IMR-90 (cell line): ENCODE results near the gene ASAP2. TPM values are rescaled to one million over a fixed set of nuclear protein-coding genes. Genes with fewer than 3 reads are reported as not detected.

Experiments used
- ATAC-seq: fragments of 200-7000 bp; cut with Tn5 transposase; 2 replicates; pipeline ENCODE4 v1.9.1; 2020; ENCODE audit warnings: low read depth, mild to moderate bottlenecking, moderate library complexity
- BruUV-seq: library from RNA; stranded (reverse); fragments of 400-500 nt; replicated peaks from 2 replicates; lab custom pipeline; 2021; lab: Mats Ljungman, UMichigan
- CTCF ChIA-PET: fragments of 300-600 bp; formaldehyde crosslinking; extraction: SDS; loops from one replicate; lab custom pipeline; 2021; ENCODE audit warnings: antibody characterized with exemption; lab: Yijun Ruan, JAX
- POLR2A ChIA-PET: fragments of 300-600 bp; sonication (Branson Sonifier 250); formaldehyde crosslinking; loops from one replicate; lab custom pipeline; 2022; ENCODE audit warnings: antibody characterized with exemption; ENCODE audit not compliant: unreplicated experiment; lab: Charles Lee
- DNase-seq: peaks from one replicate; pipeline ENCODE4 v3.0.0; 2013
- H2AFZ ChIP-seq: replicated peaks from 2 replicates; pipeline ENCODE3; 2013; ENCODE audit warnings: low read length, mild to moderate bottlenecking; ENCODE audit not compliant: poor library complexity
- H2AK5ac ChIP-seq: 2 replicates; pipeline ENCODE4 v1.6.1; 2013; ENCODE audit warnings: low read depth, low read length, inconsistent platforms
- H2AK9ac ChIP-seq: replicated peaks from 2 replicates; pipeline ENCODE3; 2013; ENCODE audit warnings: mild to moderate bottlenecking, low read depth, low read length, moderate library complexity; ENCODE audit not compliant: poor library complexity
- H2BK120ac ChIP-seq: 2 replicates; pipeline ENCODE4 v1.6.1; 2013; ENCODE audit warnings: low read depth, low read length, inconsistent platforms
- H2BK15ac ChIP-seq: 3 replicates; pipeline ENCODE4 v1.6.1; 2013; ENCODE audit warnings: low read depth, low read length, inconsistent platforms
- H2BK20ac ChIP-seq: 2 replicates; pipeline ENCODE4 v1.6.1; 2013; ENCODE audit warnings: low read depth, mild to moderate bottlenecking, inconsistent platforms, low read length, moderate library complexity
- H2BK5ac ChIP-seq: 2 replicates; pipeline ENCODE4 v1.6.1; 2013; ENCODE audit warnings: mild to moderate bottlenecking, low read depth, low read length, inconsistent platforms; ENCODE audit not compliant: poor library complexity, severe bottlenecking
- H3K14ac ChIP-seq: replicated peaks from 2 replicates; pipeline ENCODE4 v1.6.1; 2013; ENCODE audit warnings: low read depth, low read length, inconsistent platforms
- H3K18ac ChIP-seq: 2 replicates; pipeline ENCODE4 v1.6.1; 2013; ENCODE audit warnings: low read depth, low read length, control low read depth
- H3K23ac ChIP-seq: 2 replicates; pipeline ENCODE4 v1.6.1; 2013; ENCODE audit warnings: low read depth, low read length, inconsistent platforms
- H3K27ac ChIP-seq: 2 replicates; pipeline ENCODE4 v1.5.1; 2013; ENCODE audit warnings: mild to moderate bottlenecking, control low read depth, low read length; ENCODE audit not compliant: insufficient read depth
- H3K27me3 ChIP-seq: 2 replicates; pipeline ENCODE4 v1.6.1; 2013; ENCODE audit warnings: low read length; ENCODE audit not compliant: control insufficient read depth, insufficient read depth
- H3K36me3 ChIP-seq: 2 replicates; pipeline ENCODE4 v1.6.1; 2013; ENCODE audit warnings: low read length, mixed read lengths; ENCODE audit not compliant: control insufficient read depth, insufficient read depth
- H3K4ac ChIP-seq: 2 replicates; pipeline ENCODE4 v1.6.1; 2013; ENCODE audit warnings: low read depth, low read length, inconsistent platforms
- H3K4me1 ChIP-seq: 2 replicates; pipeline ENCODE4 v1.6.1; 2013; ENCODE audit warnings: low read length, mixed read lengths; ENCODE audit not compliant: control insufficient read depth, insufficient read depth
- H3K4me2 ChIP-seq: 2 replicates; pipeline ENCODE4 v1.6.1; 2013; ENCODE audit warnings: low read depth, mild to moderate bottlenecking, control low read depth, low read length, moderate library complexity
- H3K4me3 ChIP-seq: 2 replicates; pipeline ENCODE4 v1.5.1; 2013; ENCODE audit warnings: low read depth, mild to moderate bottlenecking, control low read depth, low read length, moderate library complexity; ENCODE audit not compliant: insufficient read depth
- H3K56ac ChIP-seq: 2 replicates; pipeline ENCODE4 v1.6.1; 2013; ENCODE audit warnings: low read length, inconsistent platforms; ENCODE audit not compliant: insufficient read depth; ENCODE audit errors: extremely low read depth
- H3K79me1 ChIP-seq, 2 experiments: 2 replicates each; pipeline ENCODE4 v1.6.1; 2013; ENCODE audit warnings: low read length in 2 of 2, inconsistent platforms in 1 of 2, low read depth in 1 of 2
- H3K9ac ChIP-seq: 2 replicates; pipeline ENCODE4 v1.6.1; 2013; ENCODE audit warnings: low read depth, low read length, control low read depth
- H3K9me1 ChIP-seq: 2 replicates; pipeline ENCODE4 v1.6.1; 2013; ENCODE audit warnings: low read length, inconsistent platforms; ENCODE audit not compliant: insufficient read depth
- H3K9me3 ChIP-seq: 2 replicates; pipeline ENCODE4 v1.6.1; 2013; ENCODE audit warnings: low read length; ENCODE audit not compliant: control insufficient read depth, insufficient read depth
- H4K20me1 ChIP-seq: 2 replicates; pipeline ENCODE4 v1.6.1; 2013; ENCODE audit warnings: low read length, inconsistent platforms; ENCODE audit not compliant: insufficient read depth
- H4K5ac ChIP-seq: 2 replicates; pipeline ENCODE4 v1.6.1; 2013; ENCODE audit warnings: mild to moderate bottlenecking, low read depth, low read length, control low read depth
- H4K8ac ChIP-seq, 2 experiments: 2 replicates each; pipeline ENCODE4 v1.6.1; 2013; ENCODE audit warnings: low read depth in 2 of 2, low read length in 2 of 2, control low read depth in 1 of 2, inconsistent platforms in 1 of 2
- H4K91ac ChIP-seq: 2 replicates; pipeline ENCODE4 v1.6.1; 2013; ENCODE audit warnings: low read depth, low read length, inconsistent platforms; ENCODE audit not compliant: insufficient read depth
- BHLHE40 ChIP-seq: fragments of 150-350 bp; IDR thresholded peaks from 2 replicates; pipeline ENCODE4 v1.6.1; 2016; ENCODE audit warnings: mild to moderate bottlenecking, low read depth, low read length
- CEBPB ChIP-seq: IDR thresholded peaks from 2 replicates; pipeline ENCODE4 v1.6.1; 2012; ENCODE audit warnings: low read depth, low read length, improper control_type of control experiment
- CHD1 ChIP-seq: IDR thresholded peaks from 2 replicates; pipeline ENCODE4 v1.6.1; 2012; ENCODE audit warnings: low read depth, low read length, improper control_type of control experiment
- FOS ChIP-seq: fragments of 150-350 bp; IDR thresholded peaks from 2 replicates; pipeline ENCODE4 v1.6.1; 2016; ENCODE audit warnings: low read depth, low read length
- MAFK ChIP-seq: IDR thresholded peaks from 2 replicates; pipeline ENCODE4 v1.6.1; 2012; ENCODE audit warnings: low read depth, low read length, improper control_type of control experiment
- MAZ ChIP-seq: IDR thresholded peaks from 2 replicates; pipeline ENCODE4 v1.6.1; 2012; ENCODE audit warnings: low read depth, mild to moderate bottlenecking, low read length, improper control_type of control experiment, moderate library complexity, borderline replicate concordance
- MXI1 ChIP-seq: IDR thresholded peaks from 2 replicates; pipeline ENCODE4 v1.6.1; 2012; ENCODE audit warnings: low read depth, mild to moderate bottlenecking, low read length, moderate library complexity, borderline replicate concordance
- NFE2L2 ChIP-seq: fragments of 150-350 bp; IDR thresholded peaks from 2 replicates; pipeline ENCODE4 v1.6.1; 2016; ENCODE audit warnings: low read depth, mild to moderate bottlenecking, low read length
- POLR2A ChIP-seq: IDR thresholded peaks from 2 replicates; pipeline ENCODE4 v1.6.1; 2012; ENCODE audit warnings: mild to moderate bottlenecking, low read depth, low read length
- RAD21 ChIP-seq: IDR thresholded peaks from 2 replicates; pipeline ENCODE4 v1.6.1; 2012; ENCODE audit warnings: low read length, improper control_type of control experiment
- RCOR1 ChIP-seq: IDR thresholded peaks from 2 replicates; pipeline ENCODE4 v1.6.1; 2012; ENCODE audit warnings: mild to moderate bottlenecking, low read length, improper control_type of control experiment; ENCODE audit not compliant: insufficient replicate concordance
- RFX5 ChIP-seq: IDR thresholded peaks from 2 replicates; pipeline ENCODE4 v1.8.0; 2012; ENCODE audit warnings: low read depth, mild to moderate bottlenecking, low read length, moderate library complexity
- SMC3 ChIP-seq: fragments of 150-350 bp; IDR thresholded peaks from 2 replicates; pipeline ENCODE4 v1.6.1; 2016; ENCODE audit warnings: low read depth, mild to moderate bottlenecking, antibody characterized with exemption, low read length, moderate library complexity
- WGBS, 2 experiments: methylation state at CpG; one replicate each; pipeline versions ENCODE4 v1.1.5 to v1.1.7; 2013; ENCODE audit warnings: missing lambda C conversion rate in 2 of 2; ENCODE audit not compliant: insufficient read length in 1 of 2; ENCODE audit errors: extremely low coverage in 2 of 2; 5-methylcytosine and 5-hydroxymethylcytosine counted together
- dilution Hi-C: fragments of 300-500 bp; cut with HindIII; formaldehyde crosslinking; loops from one replicate; pipeline ENCODE4 v1.14.3; 2018; ENCODE audit warnings: low sequenced_read_pairs; ENCODE audit not compliant: unreplicated experiment
- in situ Hi-C: fragments of 300-500 bp; cut with MboI; formaldehyde crosslinking; loops from 3 replicates; pipeline ENCODE4 v1.14.3; 2019; ENCODE audit warnings: low sequenced_read_pairs, inconsistent platforms, mixed read lengths
- intact Hi-C: fragments of 100-400 bp; cut with micrococcal nuclease; formaldehyde crosslinking; loops from 2 replicates; pipeline ENCODE4 v1.10.0; 2022
- polyA plus RNA-seq, 3 experiments: library from polyadenylated mRNA; depleted of rRNA; stranded (reverse); fragments of >200 nt; gene quantifications; 2 replicates each; pipeline ENCODE4 v1.2.3, GENCODE V29; 2012; ENCODE audit warnings: low replicate concordance in 1 of 3
- total RNA-seq: library from RNA; depleted of rRNA; stranded (reverse); fragments of >200 nt; gene quantifications from 2 replicates; pipeline ENCODE4 v1.2.3, GENCODE V29; 2012
- TF ChIP-seq, protein P1 (sequence below): fragments of 150-350 bp; IDR thresholded peaks from 2 replicates; pipeline ENCODE4 v1.6.1; 2017; ENCODE audit warnings: mild to moderate bottlenecking, antibody characterized with exemption, low read length, low read depth
- TF ChIP-seq, protein P2 (sequence below): fragments of 150-350 bp; IDR thresholded peaks from 2 replicates; pipeline ENCODE4 v1.6.1; 2016; ENCODE audit warnings: low read depth, mild to moderate bottlenecking, low read length, moderate library complexity, borderline replicate concordance
- TF ChIP-seq, protein P3 (sequence below): conservative IDR thresholded peaks from 2 replicates; pipeline ENCODE4 v1.5.1; 2012; ENCODE audit warnings: mild to moderate bottlenecking, low read depth, low read length, improper control_type of control experiment

Gene ASAP2
- total and polyA plus RNA-seq, 2 of the 4 experiments (the other 2 are of a cell fraction): 19.7 to 28.1 TPM

DNA sequence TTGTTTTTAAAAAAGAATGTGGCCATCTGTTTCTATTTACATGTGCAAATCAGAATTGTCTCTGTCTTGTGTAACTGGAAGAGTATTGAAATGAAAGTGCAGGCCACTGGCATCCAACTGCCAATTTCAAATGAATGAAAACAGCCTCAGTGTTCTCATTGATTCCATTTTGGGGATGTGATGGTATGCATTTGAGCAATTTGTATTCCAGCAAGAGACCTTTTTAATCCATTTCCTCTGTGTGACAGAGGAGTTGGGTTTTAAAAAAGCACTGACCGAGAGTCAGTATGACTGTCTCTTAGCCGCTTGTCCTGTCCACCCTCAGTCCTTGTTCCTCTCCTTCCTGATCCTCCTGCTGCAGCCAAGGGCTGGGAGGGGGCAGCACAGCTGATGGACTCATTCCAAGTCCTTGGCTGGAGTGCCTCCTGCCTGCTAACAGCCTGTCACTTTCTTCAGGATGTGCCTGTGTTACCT lies 50.0 kb downstream of the ASAP2 start:
- Histone ChIP-seq H3K27me3 (no peaks in the 10 kb centered on the region), H2BK20ac (no peak overlapping the region), H2AFZ (no peak overlapping the region), H2BK120ac (0 out of 2 replicates have a peak overlapping the region, but pooled peaks have one; percentile 21), H3K9me1 (peaks cover 32% of the 10 kb centered on the region), H3K56ac (no peak overlapping the region), H3K9me3 (no peaks in the 10 kb centered on the region), H3K18ac (no peak overlapping the region), H3K4ac (peak overlapping the region; percentile 62; the same call in 1 of the 2 replicates), H3K23ac (peak overlapping the region; percentile 73), H3K4me1 (peaks cover 37% of the 10 kb centered on the region), H4K20me1 (peaks cover 43% of the 10 kb centered on the region; the same call in 1 of the 2 replicates), H2AK9ac (no peak overlapping the region), H3K27ac (no peak overlapping the region), H4K8ac (0 out of 4 replicates have a peak overlapping the region, but pooled peaks of 1 of the 2 experiments have one; percentile 53), H4K5ac (no peak overlapping the region), H3K79me1 (peaks cover 37 to 82% of the 10 kb centered on the region in 2 experiments), H3K4me3 (no peak overlapping the region), H4K91ac (peak overlapping the region; percentile 15; the same call in 1 of the 2 replicates), H3K14ac (peak overlapping the region; percentile 79), H2BK15ac (no peak overlapping the region), H2AK5ac (peak overlapping the region; percentile 74), H3K36me3 (no peaks in the 10 kb centered on the region), H2BK5ac (no peak overlapping the region), H3K9ac (no peak overlapping the region), H3K4me2 (peak overlapping the region; percentile 62)
- no TSS peak for BruUV-seq
- ChIA-PET POLR2A (no interaction called here), CTCF (no interaction called here)
- intact Hi-C loops: no loop called here
- DNase-seq (no peak), ATAC-seq (no peak)
- in situ Hi-C loops: no loop called here
- 0% methylated on average over 1 of the region's 2 CpGs; no CpG with 5 or more reads in 1 of the 2 experiments for WGBS, 2 experiments
- TF ChIP-seq, protein P1, sequence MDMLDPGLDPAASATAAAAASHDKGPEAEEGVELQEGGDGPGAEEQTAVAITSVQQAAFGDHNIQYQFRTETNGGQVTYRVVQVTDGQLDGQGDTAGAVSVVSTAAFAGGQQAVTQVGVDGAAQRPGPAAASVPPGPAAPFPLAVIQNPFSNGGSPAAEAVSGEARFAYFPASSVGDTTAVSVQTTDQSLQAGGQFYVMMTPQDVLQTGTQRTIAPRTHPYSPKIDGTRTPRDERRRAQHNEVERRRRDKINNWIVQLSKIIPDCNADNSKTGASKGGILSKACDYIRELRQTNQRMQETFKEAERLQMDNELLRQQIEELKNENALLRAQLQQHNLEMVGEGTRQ: no peak
- TF ChIP-seq FOS: no peak
- TF ChIP-seq MAFK: no peak
- TF ChIP-seq NFE2L2: no peak
- no peak for TF ChIP-seq MXI1
- no peak for TF ChIP-seq BHLHE40
- TF ChIP-seq SMC3: no peak
- no peak for TF ChIP-seq CHD1
- TF ChIP-seq RCOR1: no peak
- TF ChIP-seq RAD21: no peak
- TF ChIP-seq POLR2A: no peak
- TF ChIP-seq RFX5: no peak
- TF ChIP-seq CEBPB: no peak
- no peak; the same call in 1 of the 2 replicates for TF ChIP-seq MAZ
- TF ChIP-seq, protein P2, sequence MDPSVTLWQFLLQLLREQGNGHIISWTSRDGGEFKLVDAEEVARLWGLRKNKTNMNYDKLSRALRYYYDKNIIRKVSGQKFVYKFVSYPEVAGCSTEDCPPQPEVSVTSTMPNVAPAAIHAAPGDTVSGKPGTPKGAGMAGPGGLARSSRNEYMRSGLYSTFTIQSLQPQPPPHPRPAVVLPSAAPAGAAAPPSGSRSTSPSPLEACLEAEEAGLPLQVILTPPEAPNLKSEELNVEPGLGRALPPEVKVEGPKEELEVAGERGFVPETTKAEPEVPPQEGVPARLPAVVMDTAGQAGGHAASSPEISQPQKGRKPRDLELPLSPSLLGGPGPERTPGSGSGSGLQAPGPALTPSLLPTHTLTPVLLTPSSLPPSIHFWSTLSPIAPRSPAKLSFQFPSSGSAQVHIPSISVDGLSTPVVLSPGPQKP: no peak
- TF ChIP-seq, protein P3, sequence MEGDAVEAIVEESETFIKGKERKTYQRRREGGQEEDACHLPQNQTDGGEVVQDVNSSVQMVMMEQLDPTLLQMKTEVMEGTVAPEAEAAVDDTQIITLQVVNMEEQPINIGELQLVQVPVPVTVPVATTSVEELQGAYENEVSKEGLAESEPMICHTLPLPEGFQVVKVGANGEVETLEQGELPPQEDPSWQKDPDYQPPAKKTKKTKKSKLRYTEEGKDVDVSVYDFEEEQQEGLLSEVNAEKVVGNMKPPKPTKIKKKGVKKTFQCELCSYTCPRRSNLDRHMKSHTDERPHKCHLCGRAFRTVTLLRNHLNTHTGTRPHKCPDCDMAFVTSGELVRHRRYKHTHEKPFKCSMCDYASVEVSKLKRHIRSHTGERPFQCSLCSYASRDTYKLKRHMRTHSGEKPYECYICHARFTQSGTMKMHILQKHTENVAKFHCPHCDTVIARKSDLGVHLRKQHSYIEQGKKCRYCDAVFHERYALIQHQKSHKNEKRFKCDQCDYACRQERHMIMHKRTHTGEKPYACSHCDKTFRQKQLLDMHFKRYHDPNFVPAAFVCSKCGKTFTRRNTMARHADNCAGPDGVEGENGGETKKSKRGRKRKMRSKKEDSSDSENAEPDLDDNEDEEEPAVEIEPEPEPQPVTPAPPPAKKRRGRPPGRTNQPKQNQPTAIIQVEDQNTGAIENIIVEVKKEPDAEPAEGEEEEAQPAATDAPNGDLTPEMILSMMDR: no peak
- dilution Hi-C loops: no loop called here
